SH-SY5Y (cell line): ENCODE results near the gene PAF1.

Source experiments
- GATA2 ChIP-seq: IDR thresholded peaks from 2 replicates; pipeline ENCODE4 v1.6.1; 2011; ENCODE audit warnings: mild to moderate bottlenecking, low read depth, low read length
- GATA3 ChIP-seq: IDR thresholded peaks from 2 replicates; pipeline ENCODE4 v1.6.1; 2011; ENCODE audit warnings: low read depth, mild to moderate bottlenecking, low read length, moderate library complexity

The PAF1 gene

GRCh38 chr19:39390751-39391437, at the start of gene PAF1, which contains the start of gene MED29:
Gene PAF1 (minus strand): TSS chr19:39391106. CDS start chr19:39390864, 242 bp downstream.
Gene MED29 (plus strand): TSS chr19:39391378. CDS start chr19:39391423, 45 bp downstream.
- TF ChIP-seq GATA3 (no peak), GATA2 (no peak)

GRCh38 chr19:39438270-39438934, 47.5 kb upstream of the PAF1 start:
- TF ChIP-seq GATA3: no peak
- no peak for TF ChIP-seq GATA2

- TF ChIP-seq GATA2 (no peak), GATA3 (no peak)
Measured at GRCh38 chr19:39436350-39436716, 45.4 kb upstream of the PAF1 start.

DNA sequence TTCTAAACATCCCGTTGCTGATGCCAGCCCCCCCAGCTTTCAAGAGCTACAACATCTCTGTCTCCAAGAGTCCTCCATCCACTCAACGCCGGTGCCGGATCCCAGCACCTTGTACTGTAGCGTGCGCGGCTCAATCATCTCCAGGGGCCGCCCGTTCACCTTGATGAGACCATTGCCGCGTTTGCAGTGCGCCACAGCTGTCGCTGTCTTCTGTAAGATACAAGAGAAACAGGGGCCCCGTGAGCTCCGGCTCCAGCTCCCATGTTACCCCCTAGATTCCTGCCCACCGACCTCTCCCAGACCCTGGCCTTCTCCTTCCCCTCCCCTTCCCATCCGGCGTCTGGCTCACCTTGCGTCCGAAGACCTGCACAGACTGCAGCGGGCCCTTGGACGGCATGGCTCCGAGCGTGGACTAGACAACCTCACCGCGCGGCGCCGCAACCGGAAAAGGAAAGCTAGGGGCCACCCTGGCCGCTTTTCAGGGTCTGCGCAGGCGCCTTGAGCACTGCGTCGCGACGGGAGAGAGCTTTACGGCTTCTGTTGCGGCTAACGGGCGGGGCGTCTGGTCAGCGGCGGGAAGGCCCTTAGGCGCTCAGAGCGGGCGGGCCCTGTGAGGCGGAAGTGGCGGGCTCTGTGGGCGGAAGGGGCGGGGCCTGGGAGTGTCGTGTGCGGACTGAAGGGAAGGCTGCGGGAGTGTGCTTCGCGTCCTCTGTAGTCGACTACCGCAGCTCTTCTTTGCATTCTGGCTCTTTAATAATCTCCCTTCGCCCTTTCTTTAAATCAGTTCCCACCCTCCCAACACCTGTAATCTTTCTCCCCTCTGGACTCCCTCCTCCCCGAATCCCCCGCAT, 44.8 kb upstream of the PAF1 start, which contains the start of gene RPS16:
RPS16 (minus strand) TSS at position 451 of the 851 bp plus-strand sequence; CDS start at position 397, 54 bp downstream.
- TF ChIP-seq GATA3 (no peak), GATA2 (no peak)

GRCh38 chr19:39434123-39435076, 43.5 kb upstream of the PAF1 start:
- TF ChIP-seq GATA2: no peak
- TF ChIP-seq GATA3: no peak

- TF ChIP-seq GATA2: no peak
- no peak for TF ChIP-seq GATA3
Measured at GRCh38 chr19:39433480-39434079, 42.7 kb upstream of the PAF1 start.

DNA sequence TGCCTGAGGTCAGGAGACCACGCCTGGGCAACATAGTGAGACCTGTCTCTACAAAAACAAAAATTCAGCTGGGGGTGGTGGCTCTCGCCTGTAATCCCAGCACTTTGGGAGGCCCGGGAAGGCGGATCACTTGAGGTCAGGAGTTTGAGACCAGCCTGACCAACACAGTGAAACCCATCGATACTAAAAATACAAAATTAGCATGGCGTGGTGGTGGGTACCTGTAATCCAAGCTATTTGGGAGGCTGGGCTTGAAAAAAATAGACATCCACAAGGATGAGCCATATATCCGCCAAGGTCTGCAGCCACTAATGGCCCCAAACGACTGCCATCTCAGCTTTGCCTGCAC, 41.7 kb upstream of the PAF1 start:
- TF ChIP-seq GATA2 (no peak), GATA3 (no peak)

DNA sequence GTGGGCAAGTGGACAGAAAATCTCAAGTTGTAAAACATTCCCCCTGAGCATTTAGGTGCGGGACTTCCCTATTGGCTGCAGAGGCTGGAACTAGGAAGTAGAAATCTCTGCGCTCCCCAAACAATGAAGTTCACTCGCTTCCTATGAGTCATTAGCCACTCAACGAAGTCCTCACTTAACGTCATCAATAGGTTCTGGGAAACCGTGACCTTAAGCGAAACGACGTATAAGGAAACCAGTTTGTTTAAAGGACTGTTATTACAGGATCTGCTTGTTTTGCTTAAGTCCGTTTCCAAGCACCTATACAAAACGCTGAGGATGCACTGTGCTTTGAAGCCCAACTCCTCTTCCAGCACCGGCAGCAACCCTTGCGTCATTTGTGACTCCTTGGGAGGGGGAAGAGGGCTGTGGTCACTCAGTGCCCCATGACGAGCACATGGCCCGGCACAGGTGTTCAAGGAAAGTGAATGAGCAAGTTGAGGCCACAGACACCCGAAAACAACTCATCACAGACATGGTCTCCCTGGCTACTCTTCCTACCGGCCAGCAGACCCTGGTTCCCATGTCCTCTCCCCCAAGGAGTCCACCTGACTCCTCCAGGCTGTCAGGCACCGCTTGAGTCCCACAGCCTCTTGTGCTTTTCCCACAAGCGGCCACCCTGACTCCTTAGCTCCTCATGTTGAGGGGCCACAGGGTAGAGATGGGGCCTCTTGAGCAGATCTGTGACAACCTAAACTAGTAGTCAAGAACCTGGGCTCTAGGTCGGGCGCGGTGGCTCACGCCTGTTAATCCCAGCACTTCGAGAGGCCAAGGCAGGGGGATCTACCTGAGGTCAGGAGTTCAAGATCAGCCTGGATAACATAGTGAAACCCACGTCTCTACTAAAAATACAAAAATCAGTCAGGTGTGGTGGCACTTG, 40.0 kb upstream of the PAF1 start:
- TF ChIP-seq GATA3 (no peak), GATA2 (no peak)

- TF ChIP-seq GATA3: no peak
- TF ChIP-seq GATA2: no peak
Measured at GRCh38 chr19:39428283-39429112, 37.6 kb upstream of the PAF1 start.

DNA sequence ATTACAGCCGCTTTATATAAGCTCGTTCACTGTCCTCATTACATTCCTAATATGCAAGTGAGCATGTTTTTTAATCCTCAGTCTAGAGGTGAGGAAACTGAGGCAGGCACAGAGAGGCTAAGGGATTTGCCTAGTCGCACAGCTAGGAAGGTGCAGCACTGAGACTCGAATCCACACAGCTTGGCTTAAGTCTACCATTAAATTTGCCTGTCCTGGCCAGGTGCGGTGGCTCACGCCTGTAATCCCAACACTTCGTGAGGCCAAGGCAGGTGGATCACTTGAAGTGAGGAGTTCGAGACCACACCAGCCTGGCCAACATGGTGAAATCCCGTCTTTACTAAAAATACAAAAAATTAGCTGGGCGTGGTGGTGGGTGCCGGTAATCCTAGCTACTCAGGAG, 36.8 kb upstream of the PAF1 start:
- TF ChIP-seq GATA2 (no peak), GATA3 (no peak)

DNA sequence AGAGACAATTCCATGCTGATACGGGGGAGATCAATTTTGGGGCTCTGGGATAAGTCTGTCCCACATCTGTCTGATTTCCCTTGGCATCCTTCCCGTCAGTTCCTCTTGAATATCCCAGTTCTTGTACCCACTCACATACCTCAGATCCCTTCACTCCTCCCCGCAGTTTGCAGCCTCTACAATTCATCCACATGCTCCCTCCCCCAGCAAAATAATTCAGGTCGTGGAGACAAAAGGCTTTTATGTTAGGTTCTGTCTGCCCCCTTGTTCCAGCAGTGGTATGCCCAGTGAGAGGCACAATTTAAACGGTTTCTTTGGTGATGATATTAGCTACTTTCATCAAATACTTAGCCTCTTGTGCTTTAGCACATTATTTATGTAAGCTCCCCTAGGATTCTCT, 35.3 kb upstream of the PAF1 start:
- no peak for TF ChIP-seq GATA3
- no peak for TF ChIP-seq GATA2

- no peak for TF ChIP-seq GATA2
- TF ChIP-seq GATA3: no peak
Measured at GRCh38 chr19:39425744-39426143, 34.8 kb upstream of the PAF1 start.
